GM19328 (cell line): ENCODE results near the gene ASIC2.

ENCODE experiments used
- ATAC-seq: cut with Tn5 transposase; IDR thresholded peaks from one replicate; pipeline ENCODE4 v1.9.1; 2021; ENCODE audit warnings: mild to moderate bottlenecking, moderate library complexity; ENCODE audit not compliant: unreplicated experiment

ASIC2 gene

GRCh38 chr17:33028778-33029177, 264.3 kb downstream of the ASIC2 start:
- ATAC-seq, result no peak

- ATAC-seq, result no peak
These were observed 265.0 kb downstream of the ASIC2 start for GRCh38 chr17:33028061-33028460.

GRCh38 chr17:33024688-33025486, 268.2 kb downstream of the ASIC2 start:
- ATAC-seq, result no peak

- no peak for ATAC-seq
These were observed 269.3 kb downstream of the ASIC2 start for GRCh38 chr17:33023790-33024189.

- no peak for ATAC-seq
These were observed 271.2 kb downstream of the ASIC2 start for GRCh38 chr17:33021731-33022408.

GRCh38 chr17:33019161-33019890, 273.8 kb downstream of the ASIC2 start:
- no peak for ATAC-seq

- no peak for ATAC-seq
These were observed 275.7 kb downstream of the ASIC2 start for GRCh38 chr17:33017366-33017765.

GRCh38 chr17:33016920-33017319, 276.2 kb downstream of the ASIC2 start:
- ATAC-seq, result no peak

- no peak for ATAC-seq
These were observed 277.3 kb downstream of the ASIC2 start for GRCh38 chr17:33015716-33016346.

GRCh38 chr17:33014751-33015150, 278.3 kb downstream of the ASIC2 start:
- no peak for ATAC-seq

- ATAC-seq, result no peak
These were observed 279.3 kb downstream of the ASIC2 start for GRCh38 chr17:33013596-33014375.

GRCh38 chr17:33012522-33013033, 280.5 kb downstream of the ASIC2 start:
- ATAC-seq, result no peak

GRCh38 chr17:33009636-33010035, 283.5 kb downstream of the ASIC2 start:
- no peak for ATAC-seq

- no peak for ATAC-seq
These were observed 285.9 kb downstream of the ASIC2 start for GRCh38 chr17:33007186-33007585.

GRCh38 chr17:33002246-33002645, 290.8 kb downstream of the ASIC2 start:
- no peak for ATAC-seq

- ATAC-seq, result no peak
These were observed 294.2 kb downstream of the ASIC2 start for GRCh38 chr17:32998887-32999228.

- ATAC-seq, result no peak
These were observed 294.8 kb downstream of the ASIC2 start for GRCh38 chr17:32998111-32998886.

- no peak for ATAC-seq
These were observed 297.6 kb downstream of the ASIC2 start for GRCh38 chr17:32995416-32996045.

- ATAC-seq, result no peak
These were observed 299.1 kb downstream of the ASIC2 start for GRCh38 chr17:32993977-32994376.
